Sigmoid colon (tissue), 4 donors: ENCODE measurements around the gene KRTAP9-7.

Experiments used
- CTCF ChIP-seq, 4 experiments: fragments of 450-650 bp in 3 of 4; fragments of 200-600 bp in 1 of 4; IDR thresholded peaks; one replicate each; pipeline ENCODE4 v1.5.1; 2016 to 2019; ENCODE audit warnings: antibody characterized with exemption in 4 of 4, mild to moderate bottlenecking in 3 of 4, moderate library complexity in 2 of 4
- EP300 ChIP-seq, 4 donors: sonication (generic); formaldehyde crosslinking; IDR thresholded peaks; one replicate each; pipeline ENCODE4 v1.6.1; 2017; ENCODE audit warnings: antibody characterized with exemption in 4 of 4
- POLR2A ChIP-seq, 2 donors: fragments of 450-650 bp; IDR thresholded peaks; one replicate each; pipeline ENCODE4 v1.6.1; 2016; ENCODE audit warnings: antibody characterized with exemption in 2 of 2, mild to moderate bottlenecking in 2 of 2, moderate library complexity in 2 of 2
- POLR2AphosphoS5 ChIP-seq, 4 donors: sonication (generic); formaldehyde crosslinking; IDR thresholded peaks; one replicate each; pipeline ENCODE4 v1.6.1; 2017; ENCODE audit warnings: antibody characterized with exemption in 4 of 4

DNA sequence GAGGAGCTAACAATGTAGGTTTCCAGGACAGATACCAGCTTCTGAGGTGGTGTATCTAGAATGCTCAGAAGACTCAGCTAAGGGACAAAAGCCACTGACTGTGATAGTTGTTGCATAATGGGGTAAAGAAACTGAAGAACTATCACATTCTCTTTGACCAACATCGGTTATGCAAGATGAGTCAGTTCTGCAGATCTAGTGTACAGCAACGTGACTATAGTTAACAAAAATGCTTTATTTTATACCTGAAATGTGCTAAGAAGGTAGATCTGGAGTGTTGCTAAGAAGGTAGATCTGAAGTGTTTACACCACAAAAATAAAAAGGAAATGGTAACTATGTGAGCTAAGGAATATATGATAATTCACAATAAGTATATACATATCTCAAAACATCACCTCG, 7.8 kb upstream of the KRTAP9-7 start:
- TF ChIP-seq CTCF (IDR thresholded peaks at IDR 0.05) (no peak), EP300 (IDR thresholded peaks at IDR 0.05) (no peak), POLR2AphosphoS5 (IDR thresholded peaks at IDR 0.05) (no peak), POLR2A (IDR thresholded peaks at IDR 0.05) (no peak)
